Daoy (cell line): ENCODE data around the gene ITGA7. TPM values are rescaled to one million over a fixed set of nuclear protein-coding genes. Genes with fewer than 3 reads are reported as not detected.

Experiments used
- DNase-seq: peaks from one replicate; pipeline ENCODE4 v3.0.0-alpha.2; 2015; ENCODE audit warnings: low read depth
- total RNA-seq: library from RNA; depleted of rRNA; stranded (reverse); fragments of >200 nt; shearing (Covaris generic); gene quantifications from 2 replicates; pipeline ENCODE4 v1.2.3, GENCODE V29; 2014

Gene ITGA7
- total RNA-seq, 1 experiment from 2014 or later: 2.4 TPM

- no peak for DNase-seq
Observed at GRCh38 chr12:55718624-55719275, 11.0 kb upstream of the ITGA7 start.

GRCh38 chr12:55718015-55718414 is 10.3 kb upstream of the ITGA7 start:
- DNase-seq: peak; percentile 66

GRCh38 chr12:55717011-55718007 is 9.6 kb upstream of the ITGA7 start:
- DNase-seq: peak; percentile 84

GRCh38 chr12:55716582-55716957 is 8.9 kb upstream of the ITGA7 start:
- DNase-seq: no peak

- DNase-seq: peak; percentile 96
Observed at GRCh38 chr12:55715833-55716581, 8.3 kb upstream of the ITGA7 start, which contains the start of gene BLOC1S1. TSS of gene BLOC1S1 (plus strand) at chr12:55716046. CDS start at chr12:55716052, 6 bp downstream.

- no peak for DNase-seq
Observed at GRCh38 chr12:55715169-55715764, 7.6 kb upstream of the ITGA7 start.

- no peak for DNase-seq
Observed at GRCh38 chr12:55713721-55714120, 6.0 kb upstream of the ITGA7 start.

GRCh38 chr12:55712700-55713415 is 5.2 kb upstream of the ITGA7 start:
- DNase-seq: no peak

GRCh38 chr12:55711786-55712553 is 4.3 kb upstream of the ITGA7 start:
- DNase-seq: no peak

GRCh38 chr12:55708695-55709233 is 1.1 kb upstream of the ITGA7 start:
- DNase-seq: no peak

GRCh38 chr12:55707219-55707671 is 459 bp downstream of the ITGA7 start:
- no peak for DNase-seq

GRCh38 chr12:55706568-55707218 is 1.0 kb downstream of the ITGA7 start:
- no peak for DNase-seq

- DNase-seq: no peak
Observed at GRCh38 chr12:55705782-55706402, 1.8 kb downstream of the ITGA7 start.

- DNase-seq: no peak
Observed at GRCh38 chr12:55704824-55705718, 2.6 kb downstream of the ITGA7 start.

- DNase-seq: no peak
Observed at GRCh38 chr12:55703901-55704761, 3.6 kb downstream of the ITGA7 start.

- DNase-seq: no peak
Observed at GRCh38 chr12:55703288-55703687, 4.4 kb downstream of the ITGA7 start.

GRCh38 chr12:55702861-55703260 is 4.8 kb downstream of the ITGA7 start:
- DNase-seq: no peak
